Muscle layer of duodenum (tissue), 2 donors: ENCODE data around the gene HFE.
"Not testable (repeated sequence)": the region's sequence is repeated elsewhere in the genome, so short reads cannot be mapped to it uniquely, and the experiment has no call there.

ENCODE experiments used
- H3K27ac ChIP-seq: one replicate; pipeline ENCODE4 v1.7.0; 2013; ENCODE audit warnings: mild to moderate bottlenecking, low read length
- H3K27me3 ChIP-seq: one replicate; pipeline ENCODE4 v1.7.0; 2013; ENCODE audit warnings: low read depth, mild to moderate bottlenecking, control low read depth, low read length
- H3K36me3 ChIP-seq, 2 donors: one replicate each; pipeline ENCODE4 v1.7.0; 2013; ENCODE audit warnings: low read length in 2 of 2, control low read depth in 1 of 2, mild to moderate bottlenecking in 1 of 2; ENCODE audit not compliant: insufficient read depth in 2 of 2, control insufficient read depth in 1 of 2
- H3K4me1 ChIP-seq, 2 donors: one replicate each; pipeline ENCODE4 v1.7.0; 2013; ENCODE audit warnings: low read length in 2 of 2, mild to moderate bottlenecking in 2 of 2, control low read depth in 1 of 2, moderate library complexity in 1 of 2; ENCODE audit not compliant: insufficient read depth in 2 of 2, control insufficient read depth in 1 of 2
- H3K4me3 ChIP-seq, 2 donors: one replicate each; pipeline ENCODE4 v1.7.0; 2013; ENCODE audit warnings: low read length in 2 of 2, low read depth in 1 of 2, mild to moderate bottlenecking in 1 of 2
- H3K9me3 ChIP-seq, 2 donors: one replicate each; pipeline ENCODE4 v1.7.0; 2013; ENCODE audit warnings: low read length in 2 of 2, control low read depth in 1 of 2, mild to moderate bottlenecking in 1 of 2; ENCODE audit not compliant: control insufficient read depth in 1 of 2
- donor health status: healthy.

HFE gene

GRCh38 chr6:26103770-26104456 is 16.7 kb downstream of the HFE start:
- peak overlapping the region; percentile 95 for H3K27ac ChIP-seq
- no peaks in the 10 kb centered on the region for H3K27me3 ChIP-seq
- peaks cover 0 to 8% of the 10 kb centered on the region in 2 donors for H3K4me1 ChIP-seq
- no peaks in the 10 kb centered on the region for H3K9me3 ChIP-seq
- H3K4me3 ChIP-seq, result peak overlapping the region; percentile 64 to 76
- H3K36me3 ChIP-seq, result no peaks in the 10 kb centered on the region

- Histone ChIP-seq H3K4me1 (peaks cover 0 to 8% of the 10 kb centered on the region in 2 donors), H3K27ac (peak overlapping the region; percentile 95), H3K27me3 (no peaks in the 10 kb centered on the region), H3K4me3 (peak overlapping the region; percentile 64 to 76), H3K9me3 (no peaks in the 10 kb centered on the region), H3K36me3 (no peaks in the 10 kb centered on the region)
Measured at GRCh38 chr6:26104457-26105108, 17.4 kb downstream of the HFE start.

- Histone ChIP-seq H3K27ac (no peak overlapping the region), H3K4me1 (peaks cover 0 to 8% of the 10 kb centered on the region in 2 donors)
Measured at GRCh38 chr6:26105109-26105730, 18.0 kb downstream of the HFE start.

GRCh38 chr6:26105842-26106241 is 18.6 kb downstream of the HFE start:
- Histone ChIP-seq H3K27ac (no peak overlapping the region), H3K27me3 (no peaks in the 10 kb centered on the region), H3K36me3 (no peaks in the 10 kb centered on the region), H3K4me1 (peaks cover 0 to 8% of the 10 kb centered on the region in 2 donors), H3K4me3 (no peak overlapping the region), H3K9me3 (no peaks in the 10 kb centered on the region)

More at GRCh38 chr6:26105109-26105730, 18.0 kb downstream of the HFE start:
- H3K4me3 ChIP-seq, result no peak overlapping the region
- H3K36me3 ChIP-seq, result no peaks in the 10 kb centered on the region
- no peaks in the 10 kb centered on the region for H3K9me3 ChIP-seq
- H3K27me3 ChIP-seq, result no peaks in the 10 kb centered on the region

GRCh38 chr6:26107935-26108334 is 20.7 kb downstream of the HFE start:
- Histone ChIP-seq H3K4me1 (peaks cover 0 to 6% of the 10 kb centered on the region in 2 donors), H3K27me3 (no peaks in the 10 kb centered on the region), H3K36me3 (no peaks in the 10 kb centered on the region), H3K4me3 (no peak overlapping the region), H3K9me3 (no peaks in the 10 kb centered on the region), H3K27ac (no peak overlapping the region)

- Histone ChIP-seq H3K4me1 (no peaks in the 10 kb centered on the region), H3K4me3 (no peak overlapping the region), H3K27ac (no peak overlapping the region), H3K36me3 (no peaks in the 10 kb centered on the region), H3K27me3 (no peaks in the 10 kb centered on the region), H3K9me3 (no peaks in the 10 kb centered on the region)
Measured at GRCh38 chr6:26109772-26110171, 22.5 kb downstream of the HFE start.

GRCh38 chr6:26113570-26113969 is 26.3 kb downstream of the HFE start:
- H3K27ac ChIP-seq, result no peak overlapping the region
- H3K27me3 ChIP-seq, result no peaks in the 10 kb centered on the region
- no peak overlapping the region for H3K4me3 ChIP-seq
- H3K36me3 ChIP-seq, result no peaks in the 10 kb centered on the region
- H3K4me1 ChIP-seq, result no peaks in the 10 kb centered on the region
- no peaks in the 10 kb centered on the region for H3K9me3 ChIP-seq

- no peaks in the 10 kb centered on the region for H3K27me3 ChIP-seq
- H3K4me1 ChIP-seq, result no peaks in the 10 kb centered on the region
- H3K27ac ChIP-seq, result no peak overlapping the region
- no peaks in the 10 kb centered on the region for H3K36me3 ChIP-seq
- H3K4me3 ChIP-seq, result no peak overlapping the region
- no peaks in the 10 kb centered on the region for H3K9me3 ChIP-seq
Measured at GRCh38 chr6:26115226-26115625, 28.0 kb downstream of the HFE start.

- Histone ChIP-seq H3K4me3 (no peak overlapping the region), H3K9me3 (no peaks in the 10 kb centered on the region), H3K36me3 (no peaks in the 10 kb centered on the region), H3K27me3 (no peaks in the 10 kb centered on the region), H3K4me1 (no peaks in the 10 kb centered on the region), H3K27ac (no peak overlapping the region)
Measured at GRCh38 chr6:26116267-26116666, 29.0 kb downstream of the HFE start.

- H3K36me3 ChIP-seq, result no peaks in the 10 kb centered on the region
- H3K4me3 ChIP-seq, result no peak overlapping the region
- peaks cover 0 to 6% of the 10 kb centered on the region in 2 donors for H3K4me1 ChIP-seq
- no peak overlapping the region for H3K27ac ChIP-seq
- no peaks in the 10 kb centered on the region for H3K27me3 ChIP-seq
- no peaks in the 10 kb centered on the region for H3K9me3 ChIP-seq
Measured at GRCh38 chr6:26118999-26119398, 31.8 kb downstream of the HFE start.

- H3K4me3 ChIP-seq, H3K36me3 ChIP-seq, H3K27ac ChIP-seq, H3K9me3 ChIP-seq, H3K27me3 ChIP-seq, H3K4me1 ChIP-seq: not testable (repeated sequence)
Measured at GRCh38 chr6:26120115-26120514, 32.9 kb downstream of the HFE start.
